ENCODE results near the gene NRARP.

- TF ChIP-seq POLR2A (IDR thresholded peaks at IDR 0.05) = no peak
- TF ChIP-seq CTCF (IDR thresholded peaks at IDR 0.05) = no peak
Measured at GRCh38 chr9:137263506-137263905, 38.6 kb downstream of the NRARP start.

Data from tibial nerve (tissue), 3 donors.